ENCODE measurements around the gene MYO1B. TPM values are rescaled to one million over a fixed set of nuclear protein-coding genes. Genes with fewer than 3 reads are reported as not detected.

The MYO1B gene
- total and polyA plus RNA-seq, 2 of the 8 experiments (the other 6 are each of a cell fraction or from before 2014, with no cell fraction given) = 15.5 to 61.2 TPM

DNA sequence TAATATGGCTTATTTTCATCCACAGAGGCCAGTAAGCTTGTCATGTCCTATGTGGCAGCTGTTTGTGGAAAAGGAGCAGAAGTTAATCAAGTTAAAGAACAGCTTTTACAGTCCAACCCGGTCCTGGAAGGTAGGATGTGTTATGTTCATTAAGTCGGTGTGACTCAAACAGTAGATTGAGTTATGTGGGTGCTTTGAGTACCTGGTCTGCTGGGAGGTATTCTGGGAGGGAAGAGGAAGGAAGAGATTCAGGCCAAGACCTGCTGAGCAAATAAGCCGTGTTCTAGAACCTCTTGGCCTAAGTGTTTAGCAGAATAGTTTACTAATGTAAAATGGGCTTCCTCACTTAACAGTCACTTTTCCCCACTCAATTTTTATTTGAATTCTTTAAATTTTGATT lies 96.2 kb downstream of the MYO1B start:
- Histone ChIP-seq H2AK5ac (ENCODE audit: low read depth, low read length) (no peak overlapping the region), H3K4ac (replicated peaks; ENCODE audit: insufficient read length, low read depth, low read length) (no peak overlapping the region), H4K20me1 (replicated peaks in 1 of 2; ENCODE audit: control insufficient read depth in 1 of 2, insufficient read depth in 2 of 2, low read length in 2 of 2) (no peaks in the 10 kb centered on the region), H3K36me3 (ENCODE audit: control insufficient read depth in 2 of 4, insufficient read depth in 4 of 4, low read length in 3 of 4) (peaks cover 0 to 9% (median 7%) of the 10 kb centered on the region in 4 experiments; a peak in 4 of 8 replicates), H2BK12ac (ENCODE audit: low read depth, low read length) (no peak overlapping the region), H4K5ac (ENCODE audit: insufficient read length, low read depth, low read length) (no peak overlapping the region), H3K4me1 (replicated peaks in 1 of 4; ENCODE audit: control insufficient read depth in 3 of 4, insufficient read depth in 4 of 4, low read length in 3 of 4) (no peaks in the 10 kb centered on the region), H2BK120ac (replicated peaks; ENCODE audit: low read depth, low read length) (no peak overlapping the region), H2BK15ac (ENCODE audit: low read length) (no peak overlapping the region), H4K8ac (ENCODE audit: extremely low read depth, insufficient read depth, low read length) (no peak overlapping the region), H2BK5ac (ENCODE audit: low read depth, low read length) (no peak overlapping the region), H3K18ac (ENCODE audit: extremely low read depth, low read length) (no peak overlapping the region), H3K4me3 (ENCODE audit: extremely low read depth in 1 of 4, insufficient read depth in 2 of 4, low read depth in 3 of 4, low read length in 4 of 4) (no peak overlapping the region), H3K56ac (replicated peaks; ENCODE audit: insufficient read length, low read depth, low read length) (no peak overlapping the region), H2BK20ac (ENCODE audit: low read length) (no peak overlapping the region), H2AFZ (ENCODE audit: low read length) (no peak overlapping the region), H3K23me2 (ENCODE audit: low read depth, low read length) (no peaks in the 10 kb centered on the region), H4K91ac (replicated peaks; ENCODE audit: insufficient read length, low read length) (no peak overlapping the region), H3K4me2 (ENCODE audit: insufficient read depth in 1 of 2, low read depth in 2 of 2, low read length in 2 of 2) (no peak overlapping the region), H3K9ac (replicated peaks in 1 of 4; ENCODE audit: extremely low read depth in 1 of 4, low read depth in 3 of 4, low read length in 3 of 4) (no peak overlapping the region), H3K79me2 (ENCODE audit: control insufficient read depth in 1 of 2, insufficient read depth in 2 of 2, low read length in 2 of 2) (0 out of 4 replicates have a peak, but pooled peaks cover 0 to 3% of the 10 kb centered on the region in 2 experiments), H3K9me3 (ENCODE audit: insufficient read depth in 2 of 2, low read depth in 1 of 2, low read length in 1 of 2) (no peaks in the 10 kb centered on the region), H3K23ac (ENCODE audit: insufficient read length) (no peak overlapping the region), H3K27ac (ENCODE audit: low read depth, low read length) (no peak overlapping the region), H3K14ac (ENCODE audit: insufficient read length) (no peak overlapping the region), H3K79me1 (ENCODE audit: low read depth, low read length) (no peaks in the 10 kb centered on the region; the same call in 1 of the 2 replicates), H3K27me3 (replicated peaks in 1 of 4; ENCODE audit: control insufficient read depth in 3 of 4, extremely low read depth in 1 of 4, insufficient read depth in 3 of 4, low read length in 3 of 4) (no peaks in the 10 kb centered on the region)
- no peak for FAIRE-seq
- 91% methylated on average over 3 of the region's 3 CpGs; no CpG with 5 or more reads in 1 of the 2 experiments for WGBS, 2 experiments (ENCODE audit: extremely low coverage in 1 of 2, insufficient coverage in 1 of 2, insufficient read length in 1 of 2, insufficient replicate concordance in 2 of 2, low coverage in 1 of 2, low lambda C conversion rate in 2 of 2, missing lambda C conversion rate in 1 of 2)
- CTCF ChIA-PET (ENCODE audit: partially characterized antibody) = interaction anchor here (0.6 to 0.9 kb wide), 2 partner anchors 43 to 1578 kb away, joined by 3 to 4 read pairs; no protein-coding TSS in a partner anchor
- POLR2A ChIA-PET (ENCODE audit: partially characterized antibody) = no interaction called here
- TF ChIP-seq BRCA1 (IDR thresholded peaks at IDR 0.05; ENCODE audit: low read depth, low read length) = no peak
- TF ChIP-seq JUND (IDR thresholded peaks at IDR 0.05; ENCODE audit: low read length) = no peak
- no peak for TF ChIP-seq YY1 (IDR thresholded peaks at IDR 0.05; ENCODE audit: low read depth, low read length)
- TF ChIP-seq HDAC6 (IDR thresholded peaks at IDR 0.05; ENCODE audit: low read depth, low read length) = no peak
- TF ChIP-seq RNF2 (IDR thresholded peaks at IDR 0.05; ENCODE audit: borderline replicate concordance, low read depth, low read length, missing control alignments, poor library complexity, severe bottlenecking) = no peak
- no peak for TF ChIP-seq BACH1 (IDR thresholded peaks at IDR 0.05; ENCODE audit: low read length)
- TF ChIP-seq, protein P1, sequence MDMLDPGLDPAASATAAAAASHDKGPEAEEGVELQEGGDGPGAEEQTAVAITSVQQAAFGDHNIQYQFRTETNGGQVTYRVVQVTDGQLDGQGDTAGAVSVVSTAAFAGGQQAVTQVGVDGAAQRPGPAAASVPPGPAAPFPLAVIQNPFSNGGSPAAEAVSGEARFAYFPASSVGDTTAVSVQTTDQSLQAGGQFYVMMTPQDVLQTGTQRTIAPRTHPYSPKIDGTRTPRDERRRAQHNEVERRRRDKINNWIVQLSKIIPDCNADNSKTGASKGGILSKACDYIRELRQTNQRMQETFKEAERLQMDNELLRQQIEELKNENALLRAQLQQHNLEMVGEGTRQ (IDR thresholded peaks at IDR 0.05; ENCODE audit: low read length) = no peak
- no peak for TF ChIP-seq SP1 (IDR thresholded peaks at IDR 0.05; ENCODE audit: low read depth, low read length)
- TF ChIP-seq, protein P2, sequence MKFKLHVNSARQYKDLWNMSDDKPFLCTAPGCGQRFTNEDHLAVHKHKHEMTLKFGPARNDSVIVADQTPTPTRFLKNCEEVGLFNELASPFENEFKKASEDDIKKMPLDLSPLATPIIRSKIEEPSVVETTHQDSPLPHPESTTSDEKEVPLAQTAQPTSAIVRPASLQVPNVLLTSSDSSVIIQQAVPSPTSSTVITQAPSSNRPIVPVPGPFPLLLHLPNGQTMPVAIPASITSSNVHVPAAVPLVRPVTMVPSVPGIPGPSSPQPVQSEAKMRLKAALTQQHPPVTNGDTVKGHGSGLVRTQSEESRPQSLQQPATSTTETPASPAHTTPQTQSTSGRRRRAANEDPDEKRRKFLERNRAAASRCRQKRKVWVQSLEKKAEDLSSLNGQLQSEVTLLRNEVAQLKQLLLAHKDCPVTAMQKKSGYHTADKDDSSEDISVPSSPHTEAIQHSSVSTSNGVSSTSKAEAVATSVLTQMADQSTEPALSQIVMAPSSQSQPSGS (IDR thresholded peaks at IDR 0.05; ENCODE audit: low read length) = no peak
- TF ChIP-seq HDAC2 (IDR thresholded peaks at IDR 0.05; ENCODE audit: borderline replicate concordance in 1 of 2, low read depth in 2 of 2, low read length in 2 of 2) = no peak
- no peak for TF ChIP-seq POLR2AphosphoS5 (IDR thresholded peaks at IDR 0.05; ENCODE audit: low read depth, low read length)
- no peak for DNase-seq (ENCODE audit: low read depth in 1 of 2, low spot score in 2 of 2)

All from H1 (cell line).